ENCODE measurements around the gene BLMH.

Gene BLMH, protein sequence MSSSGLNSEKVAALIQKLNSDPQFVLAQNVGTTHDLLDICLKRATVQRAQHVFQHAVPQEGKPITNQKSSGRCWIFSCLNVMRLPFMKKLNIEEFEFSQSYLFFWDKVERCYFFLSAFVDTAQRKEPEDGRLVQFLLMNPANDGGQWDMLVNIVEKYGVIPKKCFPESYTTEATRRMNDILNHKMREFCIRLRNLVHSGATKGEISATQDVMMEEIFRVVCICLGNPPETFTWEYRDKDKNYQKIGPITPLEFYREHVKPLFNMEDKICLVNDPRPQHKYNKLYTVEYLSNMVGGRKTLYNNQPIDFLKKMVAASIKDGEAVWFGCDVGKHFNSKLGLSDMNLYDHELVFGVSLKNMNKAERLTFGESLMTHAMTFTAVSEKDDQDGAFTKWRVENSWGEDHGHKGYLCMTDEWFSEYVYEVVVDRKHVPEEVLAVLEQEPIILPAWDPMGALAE

DNA sequence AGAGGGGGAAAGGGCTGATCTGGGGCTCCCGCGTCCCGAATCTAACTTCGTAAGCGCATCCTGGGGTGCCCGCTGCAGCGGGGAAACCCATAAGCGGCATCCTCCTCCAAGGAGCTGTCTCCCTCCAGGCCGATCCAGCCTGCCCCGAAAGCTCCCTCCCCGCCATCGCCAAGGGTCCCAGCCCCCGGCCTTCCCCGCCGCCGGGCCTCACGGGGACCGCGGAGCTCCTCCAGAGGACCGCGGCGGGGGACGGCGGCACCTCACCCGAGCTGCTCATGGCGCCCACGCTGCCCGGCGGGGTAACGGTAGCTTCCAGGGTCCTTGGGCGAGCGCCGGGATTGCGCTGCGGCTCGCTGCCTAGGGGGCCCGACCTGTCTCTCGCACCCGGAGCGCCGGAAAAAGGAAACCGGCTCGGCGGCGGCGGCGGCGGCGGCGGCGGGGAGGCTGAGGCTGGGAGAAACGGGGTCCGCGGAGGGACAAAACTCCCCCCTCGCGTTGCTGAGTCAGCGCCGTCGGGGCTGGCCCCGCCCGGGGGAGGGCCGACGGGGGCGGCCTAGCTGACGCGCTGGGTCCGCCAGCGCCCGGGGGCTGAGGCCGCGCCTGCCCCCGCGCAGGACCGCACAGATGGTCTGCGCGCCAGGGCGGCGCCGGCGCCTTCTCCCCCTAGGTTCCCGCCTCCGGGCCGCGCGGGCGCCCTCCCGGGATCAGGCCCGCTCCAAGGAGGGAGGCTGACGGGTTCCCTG is at the start of gene BLMH:
TSS of gene BLMH (minus strand) at position 402 of the 743 bp plus-strand sequence. CDS start at position 277, 125 bp downstream.
- peak in 1 of 2 experiments; percentile 32 for DNase-seq

DNA sequence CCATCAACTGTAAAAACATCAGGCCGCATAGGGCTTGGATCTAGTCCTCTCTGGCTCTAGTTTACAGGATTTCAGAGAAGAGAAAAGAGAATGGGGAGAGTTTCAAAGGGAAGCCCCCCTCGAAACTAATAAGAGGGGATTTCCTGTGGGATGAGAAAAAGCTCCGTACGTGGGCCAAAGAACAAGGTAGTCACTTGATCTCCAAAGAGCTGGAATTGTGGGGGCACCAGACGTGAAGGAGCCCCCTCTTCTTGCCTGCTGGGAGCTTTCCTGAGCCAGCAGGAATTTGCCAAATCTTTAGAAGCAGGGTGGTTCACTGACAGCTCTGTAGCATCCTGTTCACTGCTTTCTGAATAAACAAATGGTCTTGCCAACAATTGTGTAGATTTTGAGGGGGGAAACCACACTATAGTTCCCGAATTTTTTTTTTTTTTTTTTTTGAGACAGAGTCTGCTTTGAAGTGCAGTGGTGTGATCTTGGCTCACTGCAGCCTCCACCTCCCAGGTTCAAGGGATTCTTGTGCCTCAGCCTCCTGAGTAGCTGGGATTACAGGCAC is 49.1 kb upstream of the BLMH start:
- DNase-seq = no peak

DNA sequence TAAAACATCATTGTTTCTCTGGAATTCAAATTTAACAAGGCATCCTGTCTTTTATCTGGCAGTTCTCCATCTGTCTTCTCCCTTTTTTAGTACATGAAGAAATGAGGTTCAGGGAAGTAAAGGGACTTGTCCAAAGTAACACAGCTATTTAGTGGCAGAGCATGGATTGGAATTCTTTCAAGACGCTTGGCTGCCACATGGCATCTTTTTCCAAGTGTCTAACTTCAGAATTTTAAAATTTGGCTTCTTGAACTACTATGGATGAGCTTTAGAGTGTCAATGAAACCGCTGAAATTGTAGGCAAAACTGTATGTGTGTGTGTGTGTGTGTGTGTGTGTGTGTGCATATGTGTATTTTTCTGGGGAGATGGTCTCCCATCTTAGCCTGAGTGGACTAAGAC is 47.3 kb upstream of the BLMH start:
- no peak for DNase-seq

DNA sequence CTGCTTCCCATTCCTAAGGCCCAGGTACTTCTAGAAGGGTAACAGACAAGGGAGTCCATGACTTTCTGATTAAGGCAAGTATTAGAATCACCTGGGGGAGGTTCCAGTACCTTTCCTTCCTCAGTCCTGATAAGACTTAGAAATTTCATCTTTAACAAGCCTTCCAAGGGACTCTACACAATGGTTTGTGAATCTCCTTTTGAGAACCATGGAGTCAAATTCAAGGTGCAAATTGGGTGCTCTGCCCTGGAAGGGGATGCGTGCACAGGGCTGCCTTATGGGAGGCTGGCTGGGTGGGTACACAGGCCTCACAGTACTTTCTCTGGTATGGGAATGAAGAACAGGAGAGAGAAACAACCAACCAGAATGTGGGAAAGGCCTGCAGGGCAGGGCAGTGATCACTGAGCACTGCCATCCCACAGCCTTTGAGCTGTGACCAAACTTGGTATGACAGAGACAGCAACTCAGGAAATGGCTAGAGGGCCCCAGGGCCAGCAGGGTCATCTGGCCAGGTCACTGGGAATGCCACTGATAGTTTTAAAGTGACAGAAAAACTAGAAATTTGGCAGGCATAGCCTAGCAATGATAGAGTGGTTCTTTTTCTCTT is 45.8 kb upstream of the BLMH start:
- DNase-seq = no peak

DNA sequence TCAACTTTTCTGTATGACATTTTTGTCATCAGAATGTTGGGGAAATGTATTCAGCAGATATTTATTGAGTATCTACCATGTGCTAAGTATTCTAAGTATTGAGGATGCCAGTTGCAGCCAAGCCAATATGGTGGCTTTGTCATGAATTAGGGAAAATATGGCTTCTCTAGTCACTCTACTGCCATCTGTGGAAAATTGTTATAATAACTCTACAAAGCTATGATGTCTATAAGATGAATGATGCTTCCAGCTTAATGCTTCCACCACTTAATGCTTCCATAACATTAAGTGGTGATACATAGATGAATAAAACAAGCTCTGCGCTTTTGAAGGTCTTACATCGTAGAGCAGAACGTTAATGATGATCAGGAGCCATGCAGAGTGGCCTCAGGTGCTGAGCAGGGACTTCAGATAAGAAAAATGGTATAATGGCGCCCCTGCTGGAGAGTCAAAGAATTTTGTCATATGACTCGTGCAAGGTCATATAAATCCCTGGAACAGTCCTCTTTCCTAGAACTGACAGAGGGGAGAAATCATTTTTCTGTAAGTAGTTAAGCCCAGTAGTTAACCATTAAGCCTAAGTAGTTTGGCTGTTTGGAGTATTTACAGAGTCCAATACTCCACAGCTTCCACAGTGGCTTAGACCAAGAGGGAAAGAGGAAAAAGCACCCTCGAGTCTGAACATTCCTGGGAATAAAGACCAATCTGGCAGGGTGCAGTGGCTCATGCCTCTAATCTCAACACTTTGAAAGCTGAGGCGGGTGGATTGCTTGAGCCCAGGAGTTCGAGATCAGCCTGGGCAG is 44.8 kb upstream of the BLMH start:
- DNase-seq = peak; percentile 46 to 48

DNA sequence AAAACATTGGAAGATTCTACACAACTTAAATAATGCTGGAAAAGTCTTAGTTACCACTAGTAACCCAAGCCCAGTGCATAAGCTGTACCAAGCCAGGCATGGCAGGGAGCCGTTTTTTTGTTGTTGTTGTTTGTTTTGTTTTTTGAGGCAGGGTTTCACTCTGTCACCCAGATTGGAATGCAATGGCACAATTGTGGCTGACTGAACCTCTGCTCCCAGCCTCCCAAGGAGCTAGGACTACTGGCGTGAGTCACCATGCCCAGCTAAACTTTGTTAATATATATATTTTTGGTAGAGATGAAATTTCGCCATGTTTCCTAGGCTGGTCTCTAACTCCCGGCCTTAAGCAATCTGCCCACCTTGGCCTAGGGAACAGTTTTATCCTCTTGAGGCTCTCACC is 42.7 kb upstream of the BLMH start:
- DNase-seq = no peak

DNA sequence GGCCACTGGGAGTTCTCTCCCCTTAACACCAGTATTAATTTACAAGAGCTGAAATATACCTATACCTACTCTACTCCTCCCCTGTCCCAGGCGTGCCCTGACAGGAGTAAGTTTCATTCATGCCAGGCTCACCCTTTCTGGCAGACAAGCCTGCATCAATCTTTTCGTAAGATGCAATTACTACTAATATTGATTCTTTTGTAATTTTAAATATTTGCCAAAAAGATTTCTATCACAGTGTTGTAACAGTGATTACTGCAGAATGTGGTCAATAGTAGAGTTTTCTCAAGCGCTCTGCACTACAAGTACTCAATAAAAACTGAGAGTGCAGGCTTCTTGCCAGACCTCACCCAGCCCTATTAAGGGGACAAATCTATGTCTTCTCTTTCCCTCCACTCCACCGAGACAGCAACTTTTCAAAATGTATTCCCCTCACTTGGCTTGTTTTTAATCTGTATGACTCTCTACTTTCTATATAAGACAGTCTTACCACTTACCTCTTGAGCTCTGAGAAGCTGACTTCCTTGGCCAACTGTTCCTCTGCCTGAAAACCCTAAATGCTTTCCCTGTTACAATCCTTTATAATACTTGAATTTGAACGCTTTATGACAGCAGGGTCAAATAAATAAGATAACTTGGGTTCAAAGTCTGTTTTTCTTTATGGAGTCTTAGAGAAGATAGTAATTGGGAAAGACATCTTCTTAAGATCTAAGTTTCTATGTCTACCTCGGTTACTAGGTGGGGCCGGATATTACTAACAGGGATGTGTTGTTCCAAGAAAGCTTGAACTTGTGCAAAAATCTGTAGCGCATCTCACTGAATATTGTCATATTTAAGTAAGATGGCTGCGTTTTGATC is 42.0 kb upstream of the BLMH start, which contains the start of gene TMIGD1:
TSS of gene TMIGD1 (minus strand) at position 555 of the 858 bp plus-strand sequence. CDS start 1,924 bp downstream, outside the sequence.
- DNase-seq = no peak

DNA sequence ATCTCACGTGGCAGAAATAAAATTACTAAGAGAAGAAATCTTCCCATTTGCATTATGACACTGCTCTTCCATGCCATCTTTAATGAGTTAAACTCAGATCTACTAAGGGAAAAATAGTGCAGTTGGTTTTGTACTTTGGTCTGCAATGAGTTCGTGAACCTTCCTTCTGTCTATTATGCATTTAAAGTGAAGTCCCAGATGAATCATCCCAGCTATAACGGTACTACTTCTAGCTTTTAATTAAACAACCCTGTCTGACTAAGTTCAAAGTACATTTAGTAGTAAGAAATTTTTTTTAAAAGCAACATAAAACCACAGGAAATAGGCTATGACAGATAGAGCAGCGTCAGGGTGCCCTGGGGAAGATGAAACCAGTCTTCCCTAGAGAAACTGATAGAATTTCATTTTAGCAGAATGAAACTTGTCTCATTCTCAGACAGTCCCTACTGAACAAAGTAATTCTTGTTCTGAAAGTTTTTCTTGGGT is 40.4 kb upstream of the BLMH start:
- no peak for DNase-seq

DNA sequence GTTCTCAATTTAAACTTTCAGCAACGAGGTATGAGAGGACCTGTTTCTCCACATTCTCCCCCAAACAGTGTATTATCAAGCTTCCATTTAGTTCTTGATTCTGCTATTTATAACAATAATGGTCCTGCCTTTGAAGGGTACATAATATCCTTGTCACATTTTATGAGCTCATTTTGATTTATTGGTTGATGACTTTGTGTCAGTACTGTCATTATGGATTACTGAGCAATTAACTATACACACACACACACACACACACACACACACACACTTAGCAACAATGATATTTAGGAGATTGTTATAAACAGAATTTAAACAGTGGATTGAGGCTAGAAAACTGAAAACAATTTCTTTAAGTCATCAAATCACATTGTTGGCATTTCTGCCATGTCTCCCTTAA is 35.1 kb upstream of the BLMH start:
- no peak for DNase-seq

DNA sequence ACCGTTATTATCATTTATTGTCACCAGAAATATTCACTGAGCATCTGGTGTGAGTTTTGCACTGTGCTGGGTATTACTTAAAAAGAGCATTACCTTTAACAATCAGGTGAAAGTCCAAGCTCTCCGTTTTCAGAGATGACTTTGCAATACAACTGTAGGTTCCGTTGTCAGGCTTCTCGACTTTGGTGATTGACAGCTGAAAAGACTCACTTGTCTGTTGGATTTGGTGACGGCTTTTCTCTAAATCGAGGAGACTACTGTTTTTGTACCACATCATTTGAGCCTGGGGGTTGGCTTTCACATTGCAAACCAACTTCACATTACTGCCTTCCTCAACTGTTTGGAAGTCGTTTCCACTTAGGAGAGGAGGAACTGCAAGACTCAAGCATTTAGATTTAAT is 33.0 kb upstream of the BLMH start:
- DNase-seq = no peak

DNA sequence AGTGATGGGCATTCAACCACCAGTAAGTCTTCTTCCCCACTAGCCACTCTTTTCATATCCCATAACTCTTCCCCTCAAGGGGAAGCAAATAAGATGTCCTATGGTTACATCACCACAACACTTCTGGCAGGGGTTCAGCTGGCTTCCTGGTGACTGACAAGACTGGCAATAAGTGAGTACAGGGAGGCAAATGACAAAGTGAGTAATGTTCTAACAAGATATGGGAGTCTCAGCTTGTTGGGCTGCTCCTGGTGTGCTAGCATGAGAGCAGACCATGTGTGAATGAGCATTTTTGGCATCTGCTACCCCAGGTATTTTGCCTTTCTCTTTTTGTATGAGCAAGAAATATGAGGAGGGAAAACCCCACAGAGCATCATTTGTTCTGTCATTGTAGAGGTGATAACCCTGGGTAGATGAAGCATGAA is 32.2 kb upstream of the BLMH start:
- no peak for DNase-seq

DNA sequence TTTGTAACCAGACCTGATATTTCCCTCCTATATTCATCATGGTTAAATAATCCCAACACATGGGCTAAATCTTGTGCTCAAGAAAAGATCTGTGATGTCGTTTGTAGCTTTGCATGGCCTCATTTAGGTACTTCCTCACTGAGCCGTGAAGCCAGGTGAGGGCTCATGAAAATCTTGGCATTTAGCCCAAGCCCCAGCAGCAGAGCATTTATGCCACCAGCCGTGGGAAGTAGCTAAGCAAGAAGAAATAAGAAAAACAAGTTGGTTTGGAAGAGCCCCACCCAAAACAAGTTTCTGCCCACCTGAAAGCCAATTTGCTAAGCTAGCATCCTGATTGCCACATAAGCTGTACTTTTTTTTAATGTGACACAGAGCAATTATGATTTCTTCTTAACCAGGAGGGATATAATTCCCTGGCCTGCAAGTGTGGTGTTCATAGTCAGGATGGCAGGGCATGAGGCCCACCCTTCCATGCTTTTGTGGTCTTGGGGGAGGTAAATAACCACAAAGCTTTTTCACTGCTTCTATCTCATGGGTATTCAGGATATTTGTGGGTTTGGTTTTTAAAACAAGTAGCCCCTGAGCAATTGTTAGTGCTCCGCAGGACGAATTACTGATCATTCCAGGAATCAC is 31.6 kb upstream of the BLMH start:
- DNase-seq = peak; percentile 18 to 61

DNA sequence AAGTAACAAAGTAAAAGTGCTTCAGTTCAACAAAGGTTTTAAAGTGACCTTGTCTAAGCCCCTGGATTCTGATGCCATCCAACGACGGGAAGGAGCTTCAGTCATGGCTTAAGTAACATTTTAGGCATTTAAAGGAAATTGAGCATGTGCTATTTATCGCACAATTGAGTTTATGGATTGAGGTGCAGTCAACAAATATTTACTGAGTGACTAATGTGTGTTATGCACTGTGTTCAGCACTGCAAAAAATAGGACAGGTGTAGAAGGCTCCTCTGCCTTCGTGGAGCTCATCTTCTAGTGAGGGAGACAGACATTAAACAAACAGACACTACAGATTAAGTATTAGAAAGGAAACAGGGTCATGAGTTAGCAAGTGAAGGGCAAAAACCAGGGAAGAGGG is 29.6 kb upstream of the BLMH start:
- peak in 1 of 2 experiments; percentile 5 for DNase-seq

DNA sequence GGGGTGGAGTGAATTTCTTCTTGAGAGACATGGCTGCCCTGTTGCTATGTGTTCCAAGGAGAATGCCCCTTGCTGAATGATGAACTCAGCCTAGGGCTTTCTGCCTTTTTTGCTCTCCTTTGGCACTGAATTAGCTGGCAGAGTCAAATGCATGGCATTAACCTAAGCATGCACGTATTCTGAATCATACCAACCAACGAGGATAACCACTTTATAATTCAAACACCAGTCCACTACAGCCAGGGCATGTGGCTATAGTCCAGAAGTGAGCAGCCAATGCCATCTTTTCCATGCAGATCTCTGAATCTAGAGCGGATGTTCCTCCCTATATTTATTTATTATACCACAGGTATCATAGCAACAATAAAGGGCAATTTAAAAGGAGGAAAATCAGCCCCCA is 26.4 kb upstream of the BLMH start:
- DNase-seq = no peak

DNA sequence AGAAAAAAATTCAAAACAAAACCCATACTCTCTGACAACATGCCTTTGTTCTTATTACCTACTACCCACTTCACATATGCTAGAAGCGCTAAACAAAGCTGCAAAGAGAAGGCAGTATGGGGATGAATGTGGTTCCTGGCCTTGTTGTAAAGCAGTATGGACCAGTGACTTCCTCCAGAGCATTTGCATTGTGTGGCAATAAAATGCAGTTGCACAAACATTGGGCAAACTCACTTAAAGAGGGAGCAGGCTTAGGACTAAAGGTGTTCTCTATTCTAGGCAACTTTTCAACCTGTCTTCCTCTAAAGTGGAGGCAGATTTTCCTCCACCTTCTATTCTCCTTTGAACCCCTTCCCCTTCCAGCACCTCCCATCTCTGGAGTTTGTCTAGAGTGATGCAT is 25.0 kb upstream of the BLMH start:
- DNase-seq = no peak

DNA sequence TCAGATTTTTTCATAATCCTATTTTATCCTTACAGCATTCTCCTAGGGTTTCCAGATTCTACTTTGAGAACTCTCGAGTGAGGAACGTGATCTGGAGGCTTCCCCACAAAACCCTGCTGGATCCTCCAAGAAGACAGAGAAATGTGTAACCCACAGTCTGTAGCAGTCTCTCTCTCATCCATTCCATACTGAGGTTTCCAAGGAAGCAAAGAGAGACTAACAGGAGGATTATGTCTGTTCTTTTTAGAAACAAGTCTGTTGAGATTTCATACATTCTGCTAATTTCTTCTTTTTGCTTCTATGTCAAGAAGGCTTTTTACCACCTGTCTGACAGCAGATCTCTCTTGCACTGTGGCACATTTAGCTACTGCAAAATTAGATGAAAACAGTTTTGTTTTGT is 23.4 kb upstream of the BLMH start:
- no peak for DNase-seq

DNA sequence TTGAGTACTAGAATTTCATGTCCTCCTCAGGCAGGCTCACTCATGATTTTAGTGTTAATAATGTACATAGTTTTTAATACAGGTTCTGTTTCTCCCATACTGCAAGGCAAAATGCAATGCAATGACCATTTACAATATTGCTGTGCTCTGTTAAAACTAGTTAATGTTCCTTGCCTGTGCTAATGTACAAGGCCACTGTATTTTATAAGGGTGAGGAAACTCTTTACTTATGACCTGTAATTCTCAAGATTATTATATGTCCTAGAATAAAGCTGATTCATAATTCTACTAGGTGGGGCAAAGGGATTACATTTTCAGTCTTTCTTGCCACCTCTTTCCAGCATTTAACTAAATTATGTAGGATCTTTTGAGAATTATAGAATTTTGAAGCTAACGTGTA is 22.7 kb upstream of the BLMH start:
- no peak for DNase-seq

DNA sequence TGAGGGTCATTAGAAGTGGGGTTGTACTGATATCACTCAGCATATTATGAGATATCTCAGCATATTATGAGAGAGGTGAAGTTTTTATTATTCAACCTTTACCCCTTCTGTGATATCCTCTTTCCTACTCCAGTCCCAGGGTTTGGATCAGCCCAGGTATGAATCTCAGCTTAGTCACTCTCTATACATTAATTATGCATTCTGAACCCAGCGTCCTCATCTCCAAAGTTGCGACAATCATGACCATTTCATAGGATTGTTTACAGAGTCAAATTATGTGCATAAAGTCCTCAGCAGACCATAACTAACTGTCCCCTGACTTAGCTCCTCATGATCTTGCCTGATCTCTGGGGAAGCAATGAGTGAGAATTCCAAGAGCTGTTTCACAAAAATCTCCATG is 20.5 kb upstream of the BLMH start:
- DNase-seq = no peak

DNA sequence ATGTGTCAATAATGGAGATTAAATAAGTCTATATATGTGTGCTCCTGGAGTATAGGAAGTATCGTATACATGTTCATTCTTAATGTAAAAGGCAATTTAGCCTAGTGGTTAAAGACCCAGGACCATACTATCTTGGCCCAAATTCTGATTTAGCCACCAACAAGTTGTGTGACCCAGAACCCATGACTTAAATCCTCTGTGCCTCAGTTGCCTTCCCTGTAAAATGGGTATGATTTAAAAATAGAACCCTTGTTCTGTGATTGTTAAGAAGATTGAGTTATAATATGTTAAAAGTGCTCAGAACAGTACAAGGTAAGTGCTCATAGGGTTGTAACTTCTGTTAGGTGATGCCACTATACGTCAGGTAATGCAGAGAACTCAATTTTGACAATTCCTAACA is 18.8 kb upstream of the BLMH start:
- no peak for DNase-seq

DNA sequence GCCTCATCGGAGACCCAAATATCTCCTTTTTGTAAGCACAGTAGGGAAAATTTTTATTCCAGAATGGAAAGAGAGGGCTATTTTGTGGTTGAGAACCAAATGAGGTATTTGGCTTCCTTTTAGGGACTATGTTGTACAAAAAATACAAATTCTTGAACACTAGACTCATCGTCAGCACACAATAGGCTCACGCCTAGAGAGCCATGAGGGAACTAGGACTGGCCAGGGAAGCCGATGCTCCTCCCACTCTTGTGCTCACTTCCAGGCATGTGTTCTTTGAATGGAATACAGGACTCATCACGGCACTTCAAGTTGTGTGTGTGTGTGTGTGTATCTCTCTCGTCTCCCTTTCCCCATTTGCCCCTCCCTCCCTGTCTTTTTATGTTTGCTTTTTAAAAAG is 17.8 kb upstream of the BLMH start:
- no peak for DNase-seq

DNA sequence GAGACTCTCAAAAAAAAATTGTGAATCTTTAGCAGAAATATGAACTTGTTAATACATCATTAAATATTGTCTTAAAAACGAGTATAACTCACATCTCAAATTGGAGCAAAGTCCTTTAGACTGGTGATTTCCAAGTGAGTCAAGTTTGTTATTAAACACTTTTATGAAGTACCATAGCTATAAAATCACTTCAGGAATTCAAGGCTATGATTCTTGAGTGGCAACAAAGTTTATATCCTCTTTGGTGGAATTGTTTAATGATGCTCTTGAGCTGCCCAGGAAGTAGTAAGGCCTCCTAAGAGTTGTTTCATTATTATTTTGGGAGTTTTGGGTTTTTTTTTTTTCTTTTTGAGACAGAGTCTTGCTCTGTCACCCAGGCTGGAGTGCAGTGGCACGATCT is 16.7 kb upstream of the BLMH start:
- DNase-seq = no peak

All from NCI-H187 (cell line).